Bronchial epithelial cell (primary cell): ENCODE data around the gene CCDC40. TPM values are rescaled to one million over a fixed set of nuclear protein-coding genes. Genes with fewer than 3 reads are reported as not detected.

Experiments
- DNase-seq: peaks from one replicate; pipeline ENCODE4 v3.0.0-alpha.2; 2010; ENCODE audit warnings: low read depth
- FAIRE-seq: peaks from 2 replicates; lab custom pipeline; 2011; peaks lifted over from hg19 to GRCh38; lab: Jason Lieb, UNC
- H3K27me3 ChIP-seq: 2 replicates; pipeline ENCODE4 v1.5.1; 2011; ENCODE audit warnings: low read length; ENCODE audit not compliant: control insufficient read depth, insufficient read depth
- H3K36me3 ChIP-seq: 2 replicates; pipeline ENCODE4 v1.5.1; 2011; ENCODE audit warnings: low read length; ENCODE audit not compliant: control insufficient read depth, insufficient read depth
- H3K4me3 ChIP-seq: 2 replicates; pipeline ENCODE4 v1.5.1; 2011; ENCODE audit warnings: mild to moderate bottlenecking, low read depth, low read length, control low read depth
- total RNA-seq: library from RNA; depleted of rRNA; stranded (reverse); fragments of >200 nt; gene quantifications from 2 replicates; pipeline ENCODE4 v1.2.1, GENCODE V29; 2014
- TF ChIP-seq, protein P1 (sequence below): IDR thresholded peaks from 2 replicates; pipeline ENCODE4 v1.5.1; 2011; ENCODE audit warnings: mild to moderate bottlenecking, moderate library complexity, low read length, control low read depth, inconsistent platforms; ENCODE audit not compliant: insufficient read depth, severe bottlenecking

The CCDC40 gene
- total RNA-seq, 1 donor from 2014 or later: 0.79 TPM

DNA sequence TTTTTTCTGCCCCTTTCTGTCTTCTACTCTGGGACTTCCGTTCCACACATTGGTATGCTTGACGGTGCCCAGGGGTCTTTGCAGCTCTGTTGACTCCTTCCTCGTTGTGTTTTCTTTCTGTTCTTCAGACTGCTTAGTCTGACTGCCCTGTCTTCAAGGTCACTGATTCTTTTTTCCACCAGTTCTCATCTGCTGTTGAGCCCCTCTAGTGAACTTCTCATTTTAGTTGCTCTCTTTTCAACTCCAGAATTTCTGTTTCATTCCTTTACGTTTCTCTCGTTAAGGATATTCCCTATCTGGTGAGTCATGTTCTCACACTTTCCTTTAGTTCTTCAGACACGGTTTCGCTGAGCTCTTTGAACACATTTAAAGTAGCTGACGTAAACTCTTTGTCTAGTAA is 78.7 kb downstream of the CCDC40 start:
- Histone ChIP-seq H3K36me3 (no peaks in the 10 kb centered on the region), H3K27me3 (no peaks in the 10 kb centered on the region), H3K4me3 (no peak overlapping the region)
- DNase-seq (no peak), FAIRE-seq (no peak)
- TF ChIP-seq, protein P1, sequence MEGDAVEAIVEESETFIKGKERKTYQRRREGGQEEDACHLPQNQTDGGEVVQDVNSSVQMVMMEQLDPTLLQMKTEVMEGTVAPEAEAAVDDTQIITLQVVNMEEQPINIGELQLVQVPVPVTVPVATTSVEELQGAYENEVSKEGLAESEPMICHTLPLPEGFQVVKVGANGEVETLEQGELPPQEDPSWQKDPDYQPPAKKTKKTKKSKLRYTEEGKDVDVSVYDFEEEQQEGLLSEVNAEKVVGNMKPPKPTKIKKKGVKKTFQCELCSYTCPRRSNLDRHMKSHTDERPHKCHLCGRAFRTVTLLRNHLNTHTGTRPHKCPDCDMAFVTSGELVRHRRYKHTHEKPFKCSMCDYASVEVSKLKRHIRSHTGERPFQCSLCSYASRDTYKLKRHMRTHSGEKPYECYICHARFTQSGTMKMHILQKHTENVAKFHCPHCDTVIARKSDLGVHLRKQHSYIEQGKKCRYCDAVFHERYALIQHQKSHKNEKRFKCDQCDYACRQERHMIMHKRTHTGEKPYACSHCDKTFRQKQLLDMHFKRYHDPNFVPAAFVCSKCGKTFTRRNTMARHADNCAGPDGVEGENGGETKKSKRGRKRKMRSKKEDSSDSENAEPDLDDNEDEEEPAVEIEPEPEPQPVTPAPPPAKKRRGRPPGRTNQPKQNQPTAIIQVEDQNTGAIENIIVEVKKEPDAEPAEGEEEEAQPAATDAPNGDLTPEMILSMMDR: no peak

DNA sequence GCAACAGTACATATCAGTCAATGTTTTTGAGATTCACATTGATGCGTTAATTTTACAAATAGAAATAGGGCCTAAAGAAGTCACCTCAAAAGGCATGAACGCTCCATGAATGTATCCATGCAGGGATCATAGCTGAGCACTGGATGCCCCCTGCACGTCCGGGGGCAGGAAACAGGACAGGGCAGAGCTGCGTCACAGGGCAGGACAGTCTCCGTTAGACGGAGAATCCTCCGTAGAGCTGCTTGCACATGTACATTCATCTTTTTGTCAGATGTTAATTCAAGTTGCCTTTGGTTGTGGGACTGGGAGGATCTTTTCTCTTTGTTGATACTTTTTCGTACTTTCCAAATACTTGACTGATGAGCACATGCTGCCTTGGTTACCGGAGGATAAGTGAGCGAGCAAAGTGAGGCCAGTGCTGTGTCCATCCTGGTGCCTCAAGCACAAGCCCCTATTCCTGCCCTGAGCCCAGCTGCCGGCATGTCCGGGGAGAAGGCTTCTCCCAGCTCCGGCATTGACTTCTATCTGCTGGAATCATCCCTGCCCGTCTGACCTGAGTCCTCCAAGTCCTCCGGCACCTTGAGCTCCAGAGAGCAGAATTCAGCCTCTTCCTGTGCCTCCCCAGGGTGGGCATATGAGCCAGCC is 80.0 kb downstream of the CCDC40 start:
- H3K36me3 ChIP-seq: no peaks in the 10 kb centered on the region
- H3K4me3 ChIP-seq: no peak overlapping the region
- H3K27me3 ChIP-seq: no peaks in the 10 kb centered on the region
- TF ChIP-seq, protein P1: no peak
- no peak for DNase-seq
- FAIRE-seq: peak; percentile 70

DNA sequence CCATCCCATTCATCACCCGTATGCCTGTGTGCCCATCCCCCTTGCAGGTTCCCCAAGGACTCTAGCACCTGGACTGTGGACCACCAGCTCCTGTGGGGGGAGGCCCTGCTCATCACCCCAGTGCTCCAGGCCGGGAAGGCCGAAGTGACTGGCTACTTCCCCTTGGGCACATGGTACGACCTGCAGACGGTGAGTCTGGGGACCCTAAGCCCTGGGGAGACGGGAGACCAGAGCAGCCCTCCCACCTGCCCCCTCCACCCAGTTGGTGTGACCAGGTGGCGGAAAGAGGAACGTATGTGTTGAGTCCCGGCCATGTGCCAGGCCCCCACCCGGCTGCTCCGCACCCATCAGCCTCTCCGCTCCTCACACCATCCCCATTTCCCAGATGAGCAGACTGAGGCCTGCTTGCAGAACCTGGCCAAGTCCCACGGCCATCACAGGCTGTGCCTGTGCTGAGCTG is 80.5 kb downstream of the CCDC40 start:
- TF ChIP-seq, protein P1: no peak

DNA sequence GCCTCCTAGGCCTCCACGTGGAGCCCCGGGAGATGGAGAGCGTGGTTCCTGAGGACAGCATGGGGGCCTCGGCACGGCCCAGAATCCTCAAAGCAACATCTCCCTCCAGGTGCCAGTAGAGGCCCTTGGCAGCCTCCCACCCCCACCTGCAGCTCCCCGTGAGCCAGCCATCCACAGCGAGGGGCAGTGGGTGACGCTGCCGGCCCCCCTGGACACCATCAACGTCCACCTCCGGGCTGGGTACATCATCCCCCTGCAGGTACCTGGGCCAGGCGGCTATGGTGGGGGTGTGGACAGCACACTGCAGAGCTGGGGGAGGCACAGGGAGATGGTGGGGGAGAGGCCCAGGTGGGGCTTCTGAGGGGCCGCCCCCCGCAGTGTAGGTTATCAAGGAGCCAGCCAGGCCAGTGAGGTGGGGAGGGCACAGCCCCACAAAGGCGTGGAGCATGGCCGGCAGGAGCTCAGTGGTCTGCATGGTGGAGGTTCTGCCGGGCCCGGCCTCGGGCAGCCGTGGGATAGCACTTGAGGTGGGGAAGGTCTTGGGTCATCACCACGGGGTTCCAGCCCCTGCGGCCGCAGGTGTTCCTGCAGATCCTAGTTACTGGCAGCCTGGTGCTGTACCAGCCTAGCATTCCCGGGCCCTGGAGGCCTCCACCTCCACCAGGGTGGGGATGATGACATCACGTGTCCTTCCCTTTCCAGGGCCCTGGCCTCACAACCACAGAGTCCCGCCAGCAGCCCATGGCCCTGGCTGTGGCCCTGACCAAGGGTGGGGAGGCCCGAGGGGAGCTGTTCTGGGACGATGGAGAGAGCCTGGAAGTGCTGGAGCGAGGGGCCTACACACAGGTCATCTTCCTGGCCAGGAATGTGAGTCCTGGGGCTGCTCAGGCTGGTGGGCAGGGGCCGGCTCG is 81.3 kb downstream of the CCDC40 start:
- no peaks in the 10 kb centered on the region for H3K36me3 ChIP-seq
- H3K27me3 ChIP-seq: no peaks in the 10 kb centered on the region
- no peak for DNase-seq
- FAIRE-seq: no peak
- no peak overlapping the region for H3K4me3 ChIP-seq
- TF ChIP-seq, protein P1: no peak

More for the DNA sequence above, 80.5 kb downstream of the CCDC40 start:
- DNase-seq (no peak), FAIRE-seq (no peak)
- H3K36me3 ChIP-seq: no peaks in the 10 kb centered on the region
- H3K4me3 ChIP-seq: no peak overlapping the region
- H3K27me3 ChIP-seq: no peaks in the 10 kb centered on the region

DNA sequence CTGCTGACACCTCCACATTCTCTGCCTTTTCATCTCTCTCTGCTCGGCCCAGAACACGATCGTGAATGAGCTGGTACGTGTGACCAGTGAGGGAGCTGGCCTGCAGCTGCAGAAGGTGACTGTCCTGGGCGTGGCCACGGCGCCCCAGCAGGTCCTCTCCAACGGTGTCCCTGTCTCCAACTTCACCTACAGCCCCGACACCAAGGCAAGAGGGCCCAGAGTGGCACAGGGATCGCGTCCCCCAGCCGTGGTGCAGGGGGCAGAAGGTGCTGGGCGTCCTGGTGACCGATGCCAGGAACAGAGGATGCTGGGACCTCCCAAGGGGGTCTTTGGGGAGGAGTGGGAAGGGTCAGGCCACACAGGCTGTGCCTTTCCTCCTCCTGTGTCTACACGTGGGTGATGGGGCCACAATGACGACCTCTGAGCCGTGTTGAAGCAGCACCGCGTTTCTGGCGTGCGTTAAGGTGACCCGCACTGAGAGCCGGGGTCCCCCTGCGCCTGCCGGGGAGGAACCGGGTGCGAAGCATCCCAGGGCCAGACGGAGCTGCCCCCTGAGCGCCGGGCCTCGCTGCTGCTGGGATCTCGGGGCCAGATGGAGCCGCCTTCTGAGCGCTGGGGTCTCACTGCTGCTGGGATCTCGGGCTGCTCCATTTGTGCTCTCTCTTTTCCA is 82.3 kb downstream of the CCDC40 start:
- no peak for FAIRE-seq
- TF ChIP-seq, protein P1: no peak
- Histone ChIP-seq H3K27me3 (no peaks in the 10 kb centered on the region), H3K4me3 (no peak overlapping the region), H3K36me3 (no peaks in the 10 kb centered on the region)
- DNase-seq: no peak
